ACHN (cell line): ENCODE data around the gene GABRA5.
A peak's percentile ranks its signal among the peaks of the same experiment; 100 is the strongest.
"Not testable (repeated sequence)": the region's sequence is repeated elsewhere in the genome, so short reads cannot be mapped to it uniquely, and the experiment has no call there.

Experiments used
- DNase-seq: peaks from one replicate; pipeline ENCODE4 v3.0.0-alpha.2; 2015
- in situ Hi-C: cut with HindIII; loops from 2 replicates; pipeline ENCODE4 v1.10.0; 2017; ENCODE audit warnings: low sequenced_read_pairs, low pct_ligation_motif_present, low pct_unique_long_range_greater_than_20kb

Gene GABRA5

GRCh38 chr15:26866298-26867199 is at the start of gene GABRA5:
GABRA5 (plus strand) TSS chr15:26867062; CDS start chr15:26869249, 2,187 bp downstream.
- DNase-seq: peak; percentile 50
- in situ Hi-C loops: no loop called here

- in situ Hi-C loops, DNase-seq: not testable (repeated sequence)
Observed at GRCh38 chr15:26831191-26831590, 35.7 kb upstream of the GABRA5 start.

GRCh38 chr15:26831951-26832350 is 34.9 kb upstream of the GABRA5 start:
- DNase-seq: no peak
- in situ Hi-C loops: no loop called here

- in situ Hi-C loops: no loop called here
- DNase-seq: peak; percentile 16
Observed at GRCh38 chr15:26838742-26839460, 28.0 kb upstream of the GABRA5 start.

- in situ Hi-C loops: no loop called here
- no peak for DNase-seq
Observed at GRCh38 chr15:26841514-26841913, 25.3 kb upstream of the GABRA5 start.

- no peak for DNase-seq
- in situ Hi-C loops: no loop called here
Observed at GRCh38 chr15:26841941-26842340, 24.9 kb upstream of the GABRA5 start.

GRCh38 chr15:26842391-26842790 is 24.5 kb upstream of the GABRA5 start:
- no peak for DNase-seq
- in situ Hi-C loops: no loop called here

GRCh38 chr15:26844901-26845300 is 22.0 kb upstream of the GABRA5 start:
- in situ Hi-C loops: no loop called here
- DNase-seq: no peak

- DNase-seq: no peak
Observed at GRCh38 chr15:26848498-26848897, 18.4 kb upstream of the GABRA5 start.

GRCh38 chr15:26850161-26850560 is 16.7 kb upstream of the GABRA5 start:
- in situ Hi-C loops: no loop called here
- no peak for DNase-seq

More at GRCh38 chr15:26848498-26848897, 18.4 kb upstream of the GABRA5 start:
- in situ Hi-C loops: no loop called here

- in situ Hi-C loops: no loop called here
- no peak for DNase-seq
Observed at GRCh38 chr15:26852980-26853379, 13.9 kb upstream of the GABRA5 start.

- DNase-seq: no peak
- in situ Hi-C loops: no loop called here
Observed at GRCh38 chr15:26854435-26854834, 12.4 kb upstream of the GABRA5 start.

- peak; percentile 36 for DNase-seq
- in situ Hi-C loops: no loop called here
Observed at GRCh38 chr15:26864664-26865191, 2.1 kb upstream of the GABRA5 start.

GRCh38 chr15:26867200-26868007 is 542 bp downstream of the GABRA5 start:
- peak; percentile 7 for DNase-seq
- in situ Hi-C loops: no loop called here

- DNase-seq: no peak
- in situ Hi-C loops: no loop called here
Observed at GRCh38 chr15:26868029-26868685, 1.3 kb downstream of the GABRA5 start.

- DNase-seq: no peak
- in situ Hi-C loops: no loop called here
Observed at GRCh38 chr15:26869628-26870027, 2.8 kb downstream of the GABRA5 start.

GRCh38 chr15:26870346-26870745 is 3.5 kb downstream of the GABRA5 start:
- DNase-seq: no peak
- in situ Hi-C loops: no loop called here

GRCh38 chr15:26872206-26872605 is 5.3 kb downstream of the GABRA5 start:
- DNase-seq: no peak
- in situ Hi-C loops: no loop called here
